ENCODE measurements around the gene GPD1.

Gene GPD1

DNA sequence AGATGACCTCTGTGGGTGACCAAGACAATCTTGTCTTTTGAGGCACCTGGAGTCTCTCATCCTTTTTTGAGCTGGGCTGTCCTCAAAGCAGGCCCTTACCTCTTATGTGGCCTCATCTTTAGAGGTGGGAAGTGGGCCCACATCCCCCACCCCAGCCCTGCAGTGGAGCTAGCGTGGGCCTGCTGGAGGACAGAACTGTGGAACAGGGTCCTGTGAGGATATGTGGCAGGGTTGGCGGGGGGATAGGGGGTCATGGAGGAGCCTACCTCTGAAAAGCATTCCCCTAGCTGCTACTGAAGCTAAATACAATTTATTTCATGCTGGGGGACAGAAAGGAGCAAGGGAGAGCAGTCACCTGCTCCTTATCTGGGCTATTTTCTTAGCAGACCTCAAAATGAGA, 457 bp upstream of the GPD1 start:
- WGBS, result 94% methylated on average over 2 of the region's 2 CpGs
- Histone ChIP-seq H3K27me3 (ENCODE audit: control insufficient read depth in 1 of 2, insufficient read depth in 1 of 2, low read length in 2 of 2) (peaks cover 0 to 6% of the 10 kb centered on the region in 2 experiments), H2BK5ac (ENCODE audit: low read depth, low read length, poor library complexity, severe bottlenecking) (no peak overlapping the region), H3K79me1 (replicated peaks; ENCODE audit: low read length, poor library complexity, severe bottlenecking) (no peaks in the 10 kb centered on the region), H2AK5ac (ENCODE audit: low read length, severe bottlenecking) (no peak overlapping the region), H3K9me3 (ENCODE audit: control insufficient read depth, low read length) (no peaks in the 10 kb centered on the region), H3K4me2 (ENCODE audit: low read length, poor library complexity, severe bottlenecking) (no peak overlapping the region), H3K27ac (ENCODE audit: low read length, poor library complexity, severe bottlenecking) (no peak overlapping the region), H2BK12ac (ENCODE audit: low read length in 2 of 2) (no peak overlapping the region), H2BK120ac (ENCODE audit: low read depth, low read length) (no peak overlapping the region), H3K4me1 (ENCODE audit: control insufficient read depth, insufficient read depth, low read depth, low read length) (peaks cover 18% of the 10 kb centered on the region), H2AFZ (ENCODE audit: low read depth, low read length) (no peak overlapping the region), H3K9ac (ENCODE audit: low read length) (no peak overlapping the region), H3K4ac (ENCODE audit: low read depth in 1 of 2, low read length in 2 of 2) (no peak overlapping the region), H3K23ac (ENCODE audit: low read length in 2 of 2) (no peak overlapping the region), H4K8ac (ENCODE audit: low read length) (no peak overlapping the region), H3K18ac (ENCODE audit: low read depth in 1 of 2, low read length in 2 of 2) (no peak overlapping the region), H4K91ac (ENCODE audit: low read length) (no peak overlapping the region), H3K4me3 (ENCODE audit: insufficient read depth in 1 of 2, low read depth in 1 of 2, low read length in 2 of 2) (no peak overlapping the region), H3K36me3 (ENCODE audit: control insufficient read depth in 1 of 2, insufficient read depth in 2 of 2, low read depth in 1 of 2, low read length in 2 of 2) (peaks cover 32 to 35% of the 10 kb centered on the region in 2 experiments), H3K14ac (ENCODE audit: low read length in 2 of 2) (no peak overlapping the region), H2BK15ac (ENCODE audit: low read depth, poor library complexity, severe bottlenecking) (no peak overlapping the region)
- DNase-seq, result no peak

GRCh38 chr12:50104417-50105366, 884 bp downstream of the GPD1 start:
- Histone ChIP-seq H3K9me3 (ENCODE audit: control insufficient read depth, low read length) (no peaks in the 10 kb centered on the region), H3K4ac (ENCODE audit: low read depth in 1 of 2, low read length in 2 of 2) (no peak overlapping the region), H3K14ac (ENCODE audit: low read length in 2 of 2) (no peak overlapping the region), H3K27me3 (ENCODE audit: control insufficient read depth in 1 of 2, insufficient read depth in 1 of 2, low read length in 2 of 2) (peaks cover 0 to 6% of the 10 kb centered on the region in 2 experiments), H4K91ac (ENCODE audit: low read length) (no peak overlapping the region), H3K4me2 (ENCODE audit: low read length, poor library complexity, severe bottlenecking) (no peak overlapping the region), H3K9ac (ENCODE audit: low read length) (no peak overlapping the region), H3K79me1 (replicated peaks; ENCODE audit: low read length, poor library complexity, severe bottlenecking) (no peaks in the 10 kb centered on the region), H2BK5ac (ENCODE audit: low read depth, low read length, poor library complexity, severe bottlenecking) (no peak overlapping the region), H3K18ac (ENCODE audit: low read depth in 1 of 2, low read length in 2 of 2) (no peak overlapping the region), H4K8ac (ENCODE audit: low read length) (no peak overlapping the region), H3K27ac (ENCODE audit: low read length, poor library complexity, severe bottlenecking) (no peak overlapping the region), H2BK15ac (ENCODE audit: low read depth, poor library complexity, severe bottlenecking) (no peak overlapping the region), H3K36me3 (ENCODE audit: control insufficient read depth in 1 of 2, insufficient read depth in 2 of 2, low read depth in 1 of 2, low read length in 2 of 2) (peaks cover 19 to 22% of the 10 kb centered on the region in 2 experiments), H3K23ac (ENCODE audit: low read length in 2 of 2) (no peak overlapping the region), H2BK12ac (ENCODE audit: low read length in 2 of 2) (no peak overlapping the region), H2AFZ (ENCODE audit: low read depth, low read length) (no peak overlapping the region), H3K4me3 (ENCODE audit: insufficient read depth in 1 of 2, low read depth in 1 of 2, low read length in 2 of 2) (no peak overlapping the region), H2BK120ac (ENCODE audit: low read depth, low read length) (no peak overlapping the region), H2AK5ac (ENCODE audit: low read length, severe bottlenecking) (no peak overlapping the region), H3K4me1 (ENCODE audit: control insufficient read depth, insufficient read depth, low read depth, low read length) (peaks cover 20% of the 10 kb centered on the region)
- no peak for DNase-seq
- 93% methylated on average over 14 of the region's 14 CpGs for WGBS

- Histone ChIP-seq H3K27ac (ENCODE audit: low read length, poor library complexity, severe bottlenecking) (no peak overlapping the region), H3K18ac (ENCODE audit: low read depth in 1 of 2, low read length in 2 of 2) (no peak overlapping the region), H2BK15ac (ENCODE audit: low read depth, poor library complexity, severe bottlenecking) (no peak overlapping the region), H3K14ac (ENCODE audit: low read length in 2 of 2) (no peak overlapping the region), H2AFZ (ENCODE audit: low read depth, low read length) (no peak overlapping the region), H4K91ac (ENCODE audit: low read length) (no peak overlapping the region), H3K4me2 (ENCODE audit: low read length, poor library complexity, severe bottlenecking) (no peak overlapping the region), H2BK12ac (ENCODE audit: low read length in 2 of 2) (no peak overlapping the region), H2BK120ac (ENCODE audit: low read depth, low read length) (no peak overlapping the region), H3K36me3 (ENCODE audit: control insufficient read depth in 1 of 2, insufficient read depth in 2 of 2, low read depth in 1 of 2, low read length in 2 of 2) (peaks cover 8 to 13% of the 10 kb centered on the region in 2 experiments), H3K9me3 (ENCODE audit: control insufficient read depth, low read length) (no peaks in the 10 kb centered on the region), H2AK5ac (ENCODE audit: low read length, severe bottlenecking) (no peak overlapping the region), H3K23ac (ENCODE audit: low read length in 2 of 2) (no peak overlapping the region), H3K4ac (ENCODE audit: low read depth in 1 of 2, low read length in 2 of 2) (no peak overlapping the region), H2BK5ac (ENCODE audit: low read depth, low read length, poor library complexity, severe bottlenecking) (no peak overlapping the region), H3K79me1 (replicated peaks; ENCODE audit: low read length, poor library complexity, severe bottlenecking) (no peaks in the 10 kb centered on the region), H3K4me3 (ENCODE audit: insufficient read depth in 1 of 2, low read depth in 1 of 2, low read length in 2 of 2) (no peak overlapping the region), H3K27me3 (ENCODE audit: control insufficient read depth in 1 of 2, insufficient read depth in 1 of 2, low read length in 2 of 2) (peaks cover 0 to 6% of the 10 kb centered on the region in 2 experiments), H3K9ac (ENCODE audit: low read length) (no peak overlapping the region), H4K8ac (ENCODE audit: low read length) (no peak overlapping the region), H3K4me1 (ENCODE audit: control insufficient read depth, insufficient read depth, low read depth, low read length) (peaks cover 32% of the 10 kb centered on the region)
- DNase-seq, result no peak
- WGBS, result 93% methylated on average over 12 of the region's 12 CpGs
These were observed 2.2 kb downstream of the GPD1 start for GRCh38 chr12:50105913-50106450.

DNA sequence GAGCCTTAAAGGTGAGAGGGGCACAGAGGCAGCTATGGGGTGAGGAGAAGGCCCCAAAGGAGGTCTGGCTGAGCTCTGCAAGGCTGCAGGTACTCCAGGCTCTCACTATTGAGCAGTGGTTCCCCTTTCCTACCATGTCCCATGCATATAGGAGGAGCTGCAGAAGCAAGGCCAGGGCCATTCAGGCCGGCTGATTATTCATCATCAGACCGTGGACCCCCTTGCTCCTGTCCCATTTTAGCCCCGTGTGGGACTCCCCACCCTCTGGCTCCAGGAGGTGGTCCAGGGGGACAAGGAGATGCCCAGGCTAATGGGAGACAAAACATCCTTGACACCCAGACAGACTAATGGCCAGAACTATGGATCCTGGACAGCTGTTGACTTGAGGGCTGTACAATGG, 3.1 kb downstream of the GPD1 start:
- Histone ChIP-seq H2BK12ac (ENCODE audit: low read length in 2 of 2) (no peak overlapping the region), H3K27ac (ENCODE audit: low read length, poor library complexity, severe bottlenecking) (no peak overlapping the region), H3K4me2 (ENCODE audit: low read length, poor library complexity, severe bottlenecking) (no peak overlapping the region), H3K27me3 (ENCODE audit: control insufficient read depth in 1 of 2, insufficient read depth in 1 of 2, low read length in 2 of 2) (peaks cover 0 to 6% of the 10 kb centered on the region in 2 experiments), H3K14ac (ENCODE audit: low read length in 2 of 2) (no peak overlapping the region), H3K9me3 (ENCODE audit: control insufficient read depth, low read length) (no peaks in the 10 kb centered on the region), H3K4ac (ENCODE audit: low read depth in 1 of 2, low read length in 2 of 2) (no peak overlapping the region), H3K36me3 (ENCODE audit: control insufficient read depth in 1 of 2, insufficient read depth in 2 of 2, low read depth in 1 of 2, low read length in 2 of 2) (peaks cover 3 to 9% of the 10 kb centered on the region in 2 experiments), H2BK120ac (ENCODE audit: low read depth, low read length) (no peak overlapping the region), H3K23ac (ENCODE audit: low read length in 2 of 2) (no peak overlapping the region), H3K4me3 (ENCODE audit: insufficient read depth in 1 of 2, low read depth in 1 of 2, low read length in 2 of 2) (no peak overlapping the region), H2BK15ac (ENCODE audit: low read depth, poor library complexity, severe bottlenecking) (no peak overlapping the region), H3K79me1 (replicated peaks; ENCODE audit: low read length, poor library complexity, severe bottlenecking) (no peaks in the 10 kb centered on the region), H2BK5ac (ENCODE audit: low read depth, low read length, poor library complexity, severe bottlenecking) (no peak overlapping the region), H4K91ac (ENCODE audit: low read length) (no peak overlapping the region), H2AFZ (ENCODE audit: low read depth, low read length) (no peak overlapping the region), H3K9ac (ENCODE audit: low read length) (no peak overlapping the region), H2AK5ac (ENCODE audit: low read length, severe bottlenecking) (no peak overlapping the region), H4K8ac (ENCODE audit: low read length) (no peak overlapping the region), H3K18ac (ENCODE audit: low read depth in 1 of 2, low read length in 2 of 2) (no peak overlapping the region), H3K4me1 (ENCODE audit: control insufficient read depth, insufficient read depth, low read depth, low read length) (peaks cover 38% of the 10 kb centered on the region)
- DNase-seq, result no peak
- 76% methylated on average over 3 of the region's 3 CpGs for WGBS

All from mesenchymal stem cell (in vitro differentiated cells and primary cell).